ENCODE results near the gene SFMBT1. TPM values are rescaled to one million over a fixed set of nuclear protein-coding genes. Genes with fewer than 3 reads are reported as not detected.

Gene SFMBT1
- total RNA-seq, 1 donor from 2014 or later, result 9.1 TPM

- no peak for TF ChIP-seq POLR2A (IDR thresholded peaks at IDR 0.05)
- no peak for TF ChIP-seq CTCF (IDR thresholded peaks at IDR 0.05)
- TF ChIP-seq POLR2AphosphoS5 (IDR thresholded peaks at IDR 0.05; ENCODE audit: insufficient read depth in 1 of 2, low read depth in 1 of 2), result no peak
- no peak for DNase-seq (ENCODE audit: extremely low spot score in 2 of 2)
- intact Hi-C loops (cut with DNase I), result no loop called here
Measured at GRCh38 chr3:52866427-52866826, 179.4 kb downstream of the SFMBT1 start.

GRCh38 chr3:52865994-52866393 lies 179.9 kb downstream of the SFMBT1 start:
- Histone ChIP-seq H3K4me3 (no peak overlapping the region), H3K9me3 (no peaks in the 10 kb centered on the region), H3K36me3 (no peaks in the 10 kb centered on the region), H3K27ac (no peak overlapping the region), H3K4me1 (no peaks in the 10 kb centered on the region), H3K27me3 (no peaks in the 10 kb centered on the region)
- no peak for DNase-seq (ENCODE audit: extremely low spot score in 2 of 2)
- TF ChIP-seq CTCF (IDR thresholded peaks at IDR 0.05), result no peak
- TF ChIP-seq POLR2AphosphoS5 (IDR thresholded peaks at IDR 0.05; ENCODE audit: insufficient read depth in 1 of 2, low read depth in 1 of 2), result no peak
- no peak for TF ChIP-seq POLR2A (IDR thresholded peaks at IDR 0.05)
- intact Hi-C loops (cut with DNase I), result no loop called here

More at GRCh38 chr3:52866427-52866826, 179.4 kb downstream of the SFMBT1 start:
- Histone ChIP-seq H3K36me3 (no peaks in the 10 kb centered on the region), H3K4me1 (no peaks in the 10 kb centered on the region), H3K27ac (no peak overlapping the region), H3K9me3 (no peaks in the 10 kb centered on the region), H3K4me3 (no peak overlapping the region), H3K27me3 (no peaks in the 10 kb centered on the region)

- no peak overlapping the region for H3K27ac ChIP-seq
- TF ChIP-seq POLR2AphosphoS5 (IDR thresholded peaks at IDR 0.05; ENCODE audit: insufficient read depth in 1 of 2, low read depth in 1 of 2) (no peak), POLR2A (IDR thresholded peaks at IDR 0.05) (no peak), CTCF (IDR thresholded peaks at IDR 0.05) (no peak)
Measured at GRCh38 chr3:52860424-52860768, 185.5 kb downstream of the SFMBT1 start.

GRCh38 chr3:52859686-52860423 lies 186.0 kb downstream of the SFMBT1 start:
- DNase-seq (ENCODE audit: extremely low spot score in 2 of 2), result no peak
- Histone ChIP-seq H3K4me1 (no peaks in the 10 kb centered on the region), H3K27me3 (no peaks in the 10 kb centered on the region), H3K36me3 (no peaks in the 10 kb centered on the region), H3K27ac (no peak overlapping the region), H3K9me3 (no peaks in the 10 kb centered on the region), H3K4me3 (no peak overlapping the region)
- no peak for TF ChIP-seq POLR2AphosphoS5 (IDR thresholded peaks at IDR 0.05; ENCODE audit: insufficient read depth in 1 of 2, low read depth in 1 of 2)
- TF ChIP-seq CTCF (IDR thresholded peaks at IDR 0.05), result no peak
- no peak for TF ChIP-seq POLR2A (IDR thresholded peaks at IDR 0.05)
- intact Hi-C loops (cut with DNase I), result no loop called here

More at GRCh38 chr3:52860424-52860768, 185.5 kb downstream of the SFMBT1 start:
- Histone ChIP-seq H3K27me3 (no peaks in the 10 kb centered on the region), H3K36me3 (no peaks in the 10 kb centered on the region), H3K9me3 (no peaks in the 10 kb centered on the region), H3K4me3 (no peak overlapping the region), H3K4me1 (no peaks in the 10 kb centered on the region)
- DNase-seq (ENCODE audit: extremely low spot score in 2 of 2), result no peak
- intact Hi-C loops (cut with DNase I), result no loop called here

- Histone ChIP-seq H3K27ac (no peak overlapping the region), H3K4me1 (no peaks in the 10 kb centered on the region), H3K27me3 (no peaks in the 10 kb centered on the region), H3K4me3 (no peak overlapping the region), H3K9me3 (no peaks in the 10 kb centered on the region), H3K36me3 (no peaks in the 10 kb centered on the region)
- no peak for TF ChIP-seq CTCF (IDR thresholded peaks at IDR 0.05)
- no peak for TF ChIP-seq POLR2AphosphoS5 (IDR thresholded peaks at IDR 0.05; ENCODE audit: insufficient read depth in 1 of 2, low read depth in 1 of 2)
- TF ChIP-seq POLR2A (IDR thresholded peaks at IDR 0.05), result no peak
- intact Hi-C loops (cut with DNase I), result no loop called here
- DNase-seq (ENCODE audit: extremely low spot score in 2 of 2), result no peak
Measured at GRCh38 chr3:52857864-52858263, 188.0 kb downstream of the SFMBT1 start.
